Ascending aorta (tissue), 2 donors: ENCODE measurements around the gene GSTK1. TPM values are rescaled to one million over a fixed set of nuclear protein-coding genes. Genes with fewer than 3 reads are reported as not detected.
A peak's percentile ranks its signal among the peaks of the same experiment; 100 is the strongest.
"Not testable (repeated sequence)": the region's sequence is repeated elsewhere in the genome, so short reads cannot be mapped to it uniquely, and the experiment has no call there.

Experiments
- DNase-seq, 2 donors: peaks; one replicate each; pipeline ENCODE4 v3.0.0-alpha.2; 2019; ENCODE audit warnings: low spot score in 2 of 2
- H3K27ac ChIP-seq, 2 donors: fragments of 200-600 bp; sonication (generic); one replicate each; pipeline ENCODE4 v1.5.1; 2016 to 2017; ENCODE audit warnings: mild to moderate bottlenecking in 1 of 2
- H3K27me3 ChIP-seq: fragments of 200-600 bp; sonication (generic); one replicate; pipeline ENCODE4 v1.5.1; 2017
- H3K36me3 ChIP-seq, 2 donors: fragments of 200-600 bp; sonication (generic); one replicate each; pipeline ENCODE4 v1.5.1; 2016
- H3K4me1 ChIP-seq, 2 donors: fragments of 200-600 bp; sonication (generic); one replicate each; pipeline ENCODE4 v1.5.1; 2016 to 2017; ENCODE audit warnings: mild to moderate bottlenecking in 1 of 2
- H3K4me3 ChIP-seq, 2 donors: fragments of 200-600 bp; sonication (generic); one replicate each; pipeline ENCODE4 v1.5.1; 2016 to 2017; ENCODE audit warnings: mild to moderate bottlenecking in 1 of 2
- H3K9me3 ChIP-seq, 2 donors: fragments of 200-600 bp; sonication (generic); one replicate each; pipeline ENCODE4 v1.5.1; 2016
- intact Hi-C: fragments of 100-400 bp; cut with DNase I; formaldehyde crosslinking; loops from one replicate; pipeline ENCODE4 v1.15.1; 2023
- total RNA-seq: library from RNA; depleted of rRNA; stranded (reverse); fragments of >200 nt; gene quantifications from one replicate; pipeline ENCODE4 v1.1.0, GENCODE V29; 2016
- TF ChIP-seq, protein P1 (sequence below), 3 experiments: fragments of 200-600 bp in 2 of 3; fragments of 450-650 bp in 1 of 3; sonication (generic) in 2 of 3; IDR thresholded peaks; one replicate each; pipeline ENCODE4 v1.5.1; 2016 to 2019; ENCODE audit warnings: antibody characterized with exemption in 3 of 3, mild to moderate bottlenecking in 1 of 3, moderate library complexity in 1 of 3

The GSTK1 gene
- total RNA-seq, 1 donor from 2014 or later, result 174 TPM

DNA sequence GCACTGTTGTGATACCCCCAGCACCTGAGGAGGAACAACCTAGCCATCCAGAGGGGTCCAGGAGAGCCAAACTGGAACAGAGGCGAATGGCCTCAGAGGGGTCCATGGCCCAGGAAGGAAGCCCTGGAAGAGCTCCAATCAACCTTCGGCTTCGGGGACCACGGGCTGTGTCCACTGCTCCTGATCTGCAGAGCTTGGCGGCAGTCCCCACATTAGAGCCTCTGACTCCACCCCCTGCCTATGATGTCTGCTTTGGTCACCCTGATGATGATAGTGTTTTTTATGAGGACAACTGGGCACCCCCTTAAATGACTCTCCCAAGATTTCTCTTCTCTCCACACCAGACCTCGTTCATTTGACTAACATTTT, 23.3 kb downstream of the GSTK1 start:
- peaks cover 3 to 11% of the 10 kb centered on the region in 2 donors for H3K4me1 ChIP-seq
- TF ChIP-seq, protein P1, sequence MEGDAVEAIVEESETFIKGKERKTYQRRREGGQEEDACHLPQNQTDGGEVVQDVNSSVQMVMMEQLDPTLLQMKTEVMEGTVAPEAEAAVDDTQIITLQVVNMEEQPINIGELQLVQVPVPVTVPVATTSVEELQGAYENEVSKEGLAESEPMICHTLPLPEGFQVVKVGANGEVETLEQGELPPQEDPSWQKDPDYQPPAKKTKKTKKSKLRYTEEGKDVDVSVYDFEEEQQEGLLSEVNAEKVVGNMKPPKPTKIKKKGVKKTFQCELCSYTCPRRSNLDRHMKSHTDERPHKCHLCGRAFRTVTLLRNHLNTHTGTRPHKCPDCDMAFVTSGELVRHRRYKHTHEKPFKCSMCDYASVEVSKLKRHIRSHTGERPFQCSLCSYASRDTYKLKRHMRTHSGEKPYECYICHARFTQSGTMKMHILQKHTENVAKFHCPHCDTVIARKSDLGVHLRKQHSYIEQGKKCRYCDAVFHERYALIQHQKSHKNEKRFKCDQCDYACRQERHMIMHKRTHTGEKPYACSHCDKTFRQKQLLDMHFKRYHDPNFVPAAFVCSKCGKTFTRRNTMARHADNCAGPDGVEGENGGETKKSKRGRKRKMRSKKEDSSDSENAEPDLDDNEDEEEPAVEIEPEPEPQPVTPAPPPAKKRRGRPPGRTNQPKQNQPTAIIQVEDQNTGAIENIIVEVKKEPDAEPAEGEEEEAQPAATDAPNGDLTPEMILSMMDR (IDR thresholded peaks at IDR 0.05), result no peak
- no peaks in the 10 kb centered on the region for H3K36me3 ChIP-seq
- H3K4me3 ChIP-seq, result no peak overlapping the region
- intact Hi-C loops, result loop anchor here (5.0 kb wide), 2 partner anchors 44 to 616 kb away; partner anchors contain the start of gene TCAF1
- H3K27ac ChIP-seq, result no peak overlapping the region
- H3K9me3 ChIP-seq, result no peaks in the 10 kb centered on the region
- DNase-seq, result no peak
- no peaks in the 10 kb centered on the region for H3K27me3 ChIP-seq

DNA sequence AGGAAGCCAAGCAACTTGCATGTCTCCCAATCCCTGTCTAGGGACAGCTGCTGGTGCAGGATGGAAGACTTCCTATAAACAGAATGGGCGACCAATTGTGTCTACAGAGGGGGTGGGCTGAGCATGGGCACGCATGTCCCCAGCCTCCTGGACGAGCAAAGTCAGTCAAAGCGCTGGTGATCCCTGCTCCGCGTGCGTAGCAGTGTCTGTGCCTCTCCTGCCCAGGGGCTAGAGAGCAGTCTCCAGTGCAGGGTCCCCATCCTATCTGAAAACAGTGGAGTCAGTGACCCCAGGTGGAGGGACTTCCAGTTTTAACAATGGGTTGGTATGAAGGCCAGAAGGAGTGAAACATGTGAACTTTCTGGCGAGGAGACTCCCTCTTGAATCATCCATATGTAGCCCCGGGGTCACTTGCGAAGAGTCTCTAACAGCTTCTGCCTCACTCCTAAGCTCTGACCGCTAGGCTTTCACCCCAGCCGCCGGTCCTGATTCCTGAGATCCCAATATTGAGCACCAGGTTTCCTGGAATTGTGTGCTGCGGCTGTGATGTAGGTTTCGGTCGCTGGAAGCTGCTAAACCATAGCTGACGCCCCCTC, 24.2 kb downstream of the GSTK1 start:
- intact Hi-C loops, result loop anchor here (5.0 kb wide), 2 partner anchors 45 to 615 kb away; partner anchors contain the start of gene TCAF1
- H3K9me3 ChIP-seq, result no peaks in the 10 kb centered on the region
- TF ChIP-seq, protein P1 (IDR thresholded peaks at IDR 0.05), result no peak
- H3K36me3 ChIP-seq, result peaks cover 5 to 6% of the 10 kb centered on the region in 2 donors
- no peaks in the 10 kb centered on the region for H3K27me3 ChIP-seq
- H3K4me1 ChIP-seq, result peaks cover 3 to 11% of the 10 kb centered on the region in 2 donors
- H3K27ac ChIP-seq, result peak overlapping the region; percentile 94
- no peak for DNase-seq
- peak overlapping the region; percentile 89 to 93 for H3K4me3 ChIP-seq

GRCh38 chr7:143287935-143288826, 24.9 kb downstream of the GSTK1 start, which contains the start of gene CASP2:
Gene CASP2 (plus strand): TSS chr7:143288351. CDS start chr7:143288456, 105 bp downstream.
- H3K4me3 ChIP-seq, result peak within 1 kb of the TSS; percentile 89 to 93
- peaks cover 13 to 14% of the 10 kb centered on the region in 2 donors for H3K36me3 ChIP-seq
- peak within 1 kb of the TSS; percentile 94 for H3K27ac ChIP-seq
- H3K9me3 ChIP-seq, result no peaks in the 10 kb centered on the region
- intact Hi-C loops, result loop anchor here (1.0 to 5.0 kb wide), 7 partner anchors 25 to 614 kb away; partner anchors contain the start of genes FAM131B, GSTK1 and TCAF1
- DNase-seq, result peak; percentile 93 to 99
- TF ChIP-seq, protein P1 (IDR thresholded peaks at IDR 0.05), result peak; percentile 25 to 59 (median 48)
- H3K27me3 ChIP-seq, result no peaks in the 10 kb centered on the region
- peaks cover 3 to 11% of the 10 kb centered on the region in 2 donors for H3K4me1 ChIP-seq

DNA sequence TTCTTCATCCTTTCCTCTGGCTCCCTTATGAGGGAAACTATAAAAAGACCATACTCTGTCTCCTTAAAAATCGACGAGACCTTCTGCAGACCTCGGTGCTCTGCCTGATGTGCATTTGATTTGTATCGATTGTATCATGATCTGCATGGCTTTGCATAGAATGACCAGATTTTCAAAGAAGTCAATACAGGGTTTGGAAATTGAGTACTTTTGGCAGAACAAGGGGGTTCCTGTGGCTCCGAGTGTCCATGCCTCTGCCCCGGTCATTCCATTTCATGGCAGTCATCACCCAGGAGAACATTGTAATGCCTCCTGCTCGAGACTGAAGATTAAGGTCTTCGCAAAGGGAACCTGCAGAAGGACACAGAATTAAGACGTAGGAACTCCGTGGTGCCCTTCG, 25.6 kb downstream of the GSTK1 start:
- H3K27ac ChIP-seq, result peak overlapping the region; percentile 94
- H3K27me3 ChIP-seq, result no peaks in the 10 kb centered on the region
- peaks cover 3 to 11% of the 10 kb centered on the region in 2 donors for H3K4me1 ChIP-seq
- intact Hi-C loops, result loop anchor here (1.0 to 5.0 kb wide), 7 partner anchors 26 to 613 kb away; partner anchors contain the start of genes FAM131B, GSTK1 and TCAF1
- DNase-seq, result no peak
- no peaks in the 10 kb centered on the region for H3K9me3 ChIP-seq
- TF ChIP-seq, protein P1 (IDR thresholded peaks at IDR 0.05), result no peak
- peaks cover 19 to 20% of the 10 kb centered on the region in 2 donors for H3K36me3 ChIP-seq
- H3K4me3 ChIP-seq, result peak overlapping the region; percentile 89 to 93

- DNase-seq, result no peak
- Histone ChIP-seq H3K36me3 (peaks cover 25 to 26% of the 10 kb centered on the region in 2 donors), H3K27ac (peak overlapping the region; percentile 94), H3K4me1 (peaks cover 3 to 11% of the 10 kb centered on the region in 2 donors), H3K4me3 (peak overlapping the region; percentile 89 to 93), H3K9me3 (no peaks in the 10 kb centered on the region), H3K27me3 (no peaks in the 10 kb centered on the region)
- TF ChIP-seq, protein P1 (IDR thresholded peaks at IDR 0.05), result no peak
- intact Hi-C loops, result loop anchor here (2.0 to 5.0 kb wide), 4 partner anchors 47 to 613 kb away; partner anchors contain the start of genes FAM131B and TCAF1
Observed at GRCh38 chr7:143289421-143289820, 26.2 kb downstream of the GSTK1 start.

DNA sequence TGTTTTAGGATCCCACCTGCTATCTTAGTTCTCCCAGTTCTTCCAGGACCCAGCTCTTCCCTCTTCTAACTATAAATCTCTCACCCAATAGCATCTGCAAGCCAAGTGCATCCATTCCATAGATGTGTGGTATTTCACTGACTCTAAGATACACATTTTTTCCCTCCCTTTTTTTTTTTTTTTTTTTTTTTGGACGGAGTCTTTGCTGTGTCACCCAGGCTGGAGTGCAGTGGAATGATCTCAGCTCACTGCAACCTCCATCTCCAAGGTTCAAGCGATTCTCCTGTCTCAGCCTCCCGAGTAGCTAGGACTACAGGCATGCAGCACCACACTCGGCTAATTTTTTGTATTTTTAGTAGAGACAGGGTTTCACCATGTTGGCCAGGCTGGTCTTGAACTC, 26.6 kb downstream of the GSTK1 start:
- H3K27ac ChIP-seq, result peak overlapping the region in 1 of 2 donors; percentile 94
- H3K4me3 ChIP-seq, result peak overlapping the region in 1 of 2 donors; percentile 89
- intact Hi-C loops, result loop anchor here (2.0 to 5.0 kb wide), 4 partner anchors 48 to 612 kb away; partner anchors contain the start of genes FAM131B and TCAF1

More for the DNA sequence above, 26.6 kb downstream of the GSTK1 start:
- H3K27me3 ChIP-seq, H3K9me3 ChIP-seq, DNase-seq: not testable (repeated sequence)
- peaks cover 3 to 11% of the 10 kb centered on the region in 2 donors for H3K4me1 ChIP-seq
- peaks cover 30 to 31% of the 10 kb centered on the region in 2 donors for H3K36me3 ChIP-seq
